Left forelimb (tissue), 1 donor: Measurements from ENCODE around the gene SYCP2L.
"Not testable (repeated sequence)": the region's sequence is repeated elsewhere in the genome, so short reads cannot be mapped to it uniquely, and the experiment has no call there.

Source experiments
- DNase-seq: peaks from one replicate; pipeline ENCODE4 v3.0.0-alpha.2; 2018; ENCODE audit warnings: low spot score

SYCP2L gene

DNA sequence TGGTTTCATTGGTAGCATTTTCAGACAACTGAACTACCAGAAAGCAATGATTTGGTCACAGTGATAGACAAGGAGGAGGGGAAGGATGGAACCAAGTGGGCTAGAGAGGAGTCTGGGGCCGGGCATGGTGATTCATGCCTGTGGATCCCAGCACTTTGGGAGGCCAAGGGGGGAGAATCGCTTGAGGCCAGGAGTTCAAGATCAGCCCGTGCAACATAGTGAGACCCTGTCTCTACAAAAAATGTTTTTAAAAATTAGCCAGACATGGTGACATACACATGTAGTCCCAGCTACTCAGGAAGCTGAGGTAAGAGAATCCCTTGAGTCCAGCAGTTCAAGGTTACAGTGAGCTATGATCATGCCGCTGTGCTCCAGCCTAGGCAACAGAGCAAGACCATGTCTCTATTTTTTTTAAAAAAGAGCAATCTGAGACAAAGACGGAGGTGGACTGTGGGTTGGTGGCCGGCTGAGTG lies 70.6 kb downstream of the SYCP2L start:
- no peak for DNase-seq

DNA sequence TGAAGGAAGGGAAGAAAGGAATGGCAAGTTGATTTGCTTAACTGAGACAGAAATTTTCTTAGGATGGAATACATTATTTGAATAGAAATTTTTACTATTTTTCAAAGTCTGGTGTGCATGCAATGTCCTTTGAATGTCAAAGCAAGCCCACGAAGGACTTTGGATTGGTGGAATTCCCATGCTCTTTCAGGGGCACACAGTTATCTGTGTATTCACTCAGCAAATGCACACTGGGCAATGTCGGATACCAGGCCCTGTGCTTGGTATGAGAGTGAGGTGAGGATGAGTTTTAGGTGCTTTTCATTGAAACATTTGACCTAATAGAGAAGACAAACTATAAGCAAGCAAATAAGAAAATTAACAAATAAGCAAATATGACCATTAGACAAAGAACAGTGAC lies 73.3 kb downstream of the SYCP2L start:
- DNase-seq: no peak

DNA sequence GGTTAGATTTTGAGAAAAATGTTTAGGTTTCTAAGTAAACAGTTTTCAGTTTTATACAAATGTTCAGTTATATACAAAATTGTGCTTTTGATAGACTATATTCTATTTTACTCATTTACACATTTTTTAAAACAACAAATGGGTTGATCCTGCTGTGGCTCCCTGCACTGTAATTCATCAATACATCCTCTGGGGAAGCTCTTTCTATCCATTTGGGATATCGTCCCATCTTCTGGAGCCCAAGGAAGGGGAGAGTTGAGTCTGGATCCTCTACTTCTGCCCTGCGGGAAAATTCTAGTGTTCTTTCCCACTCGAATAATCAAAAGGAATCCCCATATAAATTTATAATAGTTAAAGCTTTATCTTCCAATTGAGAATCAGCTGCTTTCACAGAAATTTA lies 75.0 kb downstream of the SYCP2L start:
- no peak for DNase-seq

DNA sequence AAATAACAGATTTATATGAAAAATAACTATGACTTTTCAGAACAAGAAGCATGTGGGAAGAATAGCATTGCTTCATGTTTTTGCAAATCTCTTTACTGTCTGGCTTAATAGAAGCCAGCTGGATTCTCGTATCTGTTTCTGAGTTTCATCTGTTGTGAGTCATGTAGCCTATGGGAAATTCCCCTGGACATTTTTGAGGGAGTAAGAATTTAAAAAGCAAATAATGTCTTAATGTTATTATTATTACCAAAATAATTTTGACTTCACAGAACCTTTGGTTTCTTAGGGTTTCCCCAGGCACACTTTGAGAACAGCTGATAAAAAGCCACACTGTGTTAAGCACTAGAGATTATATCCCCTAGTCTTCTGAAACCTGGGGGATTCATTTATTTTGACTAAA lies 75.8 kb downstream of the SYCP2L start:
- DNase-seq: no peak

DNA sequence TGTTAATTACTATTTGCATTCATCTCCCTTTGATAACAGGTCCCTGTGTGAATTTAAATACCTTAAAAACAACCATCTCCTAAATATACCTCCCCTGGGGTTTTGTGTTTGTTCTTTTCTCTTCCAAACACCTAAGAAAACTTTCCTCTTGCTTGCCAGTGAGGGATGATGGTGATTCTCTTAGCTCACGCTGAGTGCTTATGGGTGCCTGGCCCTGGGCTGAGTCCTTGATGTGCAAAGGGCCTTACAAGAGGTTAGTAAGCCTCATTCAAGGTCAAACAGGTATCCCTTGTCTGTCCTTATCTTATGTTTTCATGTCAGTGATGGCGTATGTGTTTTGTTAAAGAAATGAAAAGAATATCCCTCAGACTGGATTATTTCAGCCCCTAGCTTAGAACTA lies 76.3 kb downstream of the SYCP2L start:
- no peak for DNase-seq

DNA sequence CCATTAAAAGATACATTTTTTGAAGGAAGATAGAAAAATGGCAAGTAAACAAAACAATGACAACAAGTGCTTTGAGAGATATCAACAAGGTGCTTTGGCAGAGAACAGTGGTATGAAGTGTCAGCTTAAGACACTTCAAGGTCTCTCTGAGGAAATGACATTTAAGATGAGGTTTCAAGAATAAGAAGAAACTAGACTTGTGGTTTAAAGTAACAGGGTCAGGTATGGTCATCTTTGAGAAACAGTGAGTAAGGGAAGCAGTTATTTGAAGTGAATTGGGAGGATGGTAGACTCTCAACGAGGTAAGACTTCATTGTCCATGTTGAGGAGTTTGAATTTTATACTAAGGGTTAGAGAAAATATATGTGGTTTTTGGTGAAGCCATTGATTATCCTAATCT lies 77.8 kb downstream of the SYCP2L start:
- DNase-seq: no peak

DNA sequence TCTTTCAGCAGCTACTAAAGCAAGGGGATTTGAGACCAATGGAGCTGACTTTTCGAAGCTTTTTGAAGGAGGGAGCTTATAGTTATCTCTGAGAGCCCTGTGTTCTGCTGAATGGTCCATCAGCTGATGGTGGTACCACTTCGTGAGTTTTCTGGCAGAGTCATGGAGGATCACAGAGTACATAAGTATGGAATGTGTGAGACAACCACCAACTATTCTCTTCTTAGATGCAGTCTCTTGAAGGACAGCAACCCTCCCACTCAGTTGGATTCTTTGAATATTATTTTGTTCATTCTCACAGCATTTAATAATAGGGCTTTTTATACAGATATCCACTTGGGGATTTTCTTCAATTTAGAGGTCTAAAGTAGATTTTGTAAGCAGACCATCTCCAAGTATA lies 81.9 kb downstream of the SYCP2L start:
- DNase-seq: no peak

DNA sequence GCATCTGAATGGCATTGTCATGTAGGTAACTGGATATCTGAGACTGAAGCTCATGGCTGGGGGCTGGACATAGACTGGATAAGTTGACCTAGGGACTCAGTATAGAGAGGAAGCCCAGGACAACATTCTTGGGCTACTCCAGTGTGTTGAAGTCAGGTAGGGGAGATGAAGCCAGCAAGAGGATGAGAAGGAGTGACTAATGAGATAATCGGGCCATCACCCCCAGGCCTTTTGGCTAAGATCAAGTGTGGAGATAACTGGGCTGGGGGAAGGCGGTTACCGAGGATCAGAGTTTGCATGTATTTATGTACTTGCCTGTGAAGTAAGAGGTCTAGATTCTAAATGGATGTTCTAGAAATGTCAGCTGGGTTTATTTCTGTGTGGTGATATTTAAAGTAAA lies 83.9 kb downstream of the SYCP2L start:
- no peak for DNase-seq

DNA sequence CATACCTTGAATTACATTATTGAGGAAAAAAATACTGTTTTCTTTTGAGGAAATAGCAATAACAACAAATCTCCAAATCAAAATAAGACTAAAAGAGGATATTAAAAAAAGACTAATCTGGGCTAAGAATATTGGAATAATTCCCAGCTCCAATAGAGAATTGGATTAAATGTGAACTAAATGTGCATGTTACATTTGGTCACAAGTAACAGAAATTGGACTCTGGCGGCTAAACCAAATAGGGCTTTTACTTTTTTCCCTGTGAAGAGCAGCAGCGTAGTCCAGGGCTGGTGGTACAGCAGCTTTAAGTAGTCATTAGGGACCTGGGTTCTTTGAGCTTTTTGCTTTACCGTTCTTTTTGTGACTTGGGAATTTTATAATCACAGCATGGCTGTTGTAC lies 85.3 kb downstream of the SYCP2L start:
- DNase-seq: no peak

DNA sequence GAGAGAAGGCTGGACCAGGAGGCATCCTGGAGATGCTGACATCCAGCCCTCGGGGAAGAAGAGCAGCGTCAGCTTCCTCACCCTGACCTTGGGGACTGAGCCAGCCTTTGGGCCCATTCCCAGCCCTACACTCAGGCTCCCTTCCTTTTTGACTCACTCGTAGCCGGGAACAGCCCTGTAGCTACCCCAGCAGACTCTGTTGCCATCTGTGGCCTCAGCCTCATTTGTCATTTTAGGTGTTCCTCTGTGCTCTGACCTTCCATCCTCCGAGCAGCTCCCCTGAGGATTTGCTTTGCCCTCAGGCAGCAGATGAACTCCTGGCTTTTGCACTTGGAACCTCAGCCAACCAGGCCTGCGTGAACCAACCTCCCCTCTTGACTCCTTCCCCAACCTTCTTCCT lies 89.7 kb downstream of the SYCP2L start:
- DNase-seq: no peak

DNA sequence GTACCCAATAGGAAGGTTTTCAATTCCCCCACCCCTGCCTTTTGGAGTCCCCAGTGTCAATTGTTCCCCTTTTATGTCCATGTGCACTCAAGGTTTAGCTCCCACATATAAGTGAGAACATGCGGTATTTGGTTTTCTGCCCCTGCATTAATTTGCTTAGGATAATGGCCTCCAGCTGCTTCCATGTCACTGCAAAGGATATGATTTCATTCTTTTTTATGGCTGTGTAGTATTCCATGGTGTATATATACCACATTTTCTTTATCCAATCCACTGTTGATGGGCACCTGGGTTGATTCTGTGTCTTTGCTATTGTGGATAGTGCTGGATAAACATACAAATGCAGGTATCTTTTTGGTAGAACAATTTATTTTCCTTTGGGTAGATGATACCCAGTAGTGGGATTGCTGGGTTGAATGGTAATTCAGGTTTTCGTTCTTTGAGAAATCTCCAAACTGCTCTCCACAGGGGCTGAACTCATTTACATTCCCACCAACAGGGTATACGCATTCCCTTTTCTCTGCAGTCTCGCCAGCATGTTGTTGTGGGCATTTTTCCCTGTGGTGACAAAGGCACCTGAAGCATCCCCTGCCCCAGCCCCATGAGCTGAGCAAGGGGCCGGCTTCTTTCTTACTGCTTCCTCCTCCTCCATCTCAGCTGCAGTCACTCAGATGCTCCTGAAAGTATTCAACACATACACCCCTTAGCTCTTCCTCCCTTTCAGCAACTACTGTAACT lies 90.5 kb downstream of the SYCP2L start:
- DNase-seq: no peak

DNA sequence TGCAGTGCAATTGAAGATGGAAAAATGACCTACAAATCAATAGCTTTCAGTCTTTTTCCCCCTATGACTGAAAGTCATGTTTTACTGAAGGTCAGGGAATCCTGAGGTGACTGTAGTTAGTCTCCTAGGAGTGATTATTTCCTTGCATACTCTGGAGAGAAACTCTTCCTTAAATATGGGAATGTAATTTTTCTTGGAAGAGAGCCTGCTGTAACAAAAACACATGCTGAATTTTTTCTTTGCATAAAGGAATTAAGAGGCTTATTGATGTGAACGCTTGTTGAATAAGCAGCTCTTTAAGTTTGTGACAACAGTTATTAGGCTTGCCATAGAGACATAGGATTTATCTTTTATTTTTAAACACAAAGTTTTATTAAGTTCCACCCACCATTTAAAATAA lies 92.8 kb downstream of the SYCP2L start:
- DNase-seq: no peak

DNA sequence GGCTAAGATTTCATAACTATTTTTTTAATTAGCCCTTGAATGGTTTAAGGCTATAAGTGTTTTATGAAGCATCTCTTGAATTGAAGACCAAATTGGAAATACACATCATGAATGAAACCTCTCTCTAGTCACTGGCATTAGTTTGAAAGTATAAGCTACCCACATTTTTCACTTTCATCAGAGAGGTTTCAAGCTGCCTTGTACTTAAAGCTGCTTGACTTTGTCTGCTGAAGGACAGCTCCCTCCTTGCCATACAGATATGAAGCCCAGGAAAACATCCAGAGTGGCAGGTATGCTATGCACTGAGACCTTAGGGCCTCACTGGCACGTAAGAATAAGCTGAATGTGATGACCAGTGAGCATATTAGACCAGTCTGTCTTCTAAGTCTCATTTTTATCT lies 94.6 kb downstream of the SYCP2L start:
- DNase-seq: no peak

DNA sequence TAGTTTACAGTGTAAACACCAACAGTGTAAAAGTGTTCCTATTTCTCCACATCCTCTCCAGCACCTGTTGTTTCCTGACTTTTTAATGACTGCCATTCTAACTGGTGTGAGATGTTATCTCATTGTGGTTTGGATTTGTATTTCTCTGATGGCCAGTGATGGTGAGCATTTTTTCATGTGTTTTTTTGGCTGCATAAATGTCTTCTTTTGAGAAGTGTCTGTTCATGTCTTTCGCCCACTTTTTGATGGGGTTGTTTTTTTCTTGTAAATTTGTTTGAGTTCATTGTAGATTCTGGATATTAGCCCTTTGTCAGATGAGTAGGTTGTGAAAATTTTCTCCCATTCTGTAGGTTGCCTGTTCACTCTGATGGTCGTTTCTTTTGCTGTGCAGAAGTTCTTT lies 98.1 kb downstream of the SYCP2L start:
- DNase-seq: not testable (repeated sequence)

DNA sequence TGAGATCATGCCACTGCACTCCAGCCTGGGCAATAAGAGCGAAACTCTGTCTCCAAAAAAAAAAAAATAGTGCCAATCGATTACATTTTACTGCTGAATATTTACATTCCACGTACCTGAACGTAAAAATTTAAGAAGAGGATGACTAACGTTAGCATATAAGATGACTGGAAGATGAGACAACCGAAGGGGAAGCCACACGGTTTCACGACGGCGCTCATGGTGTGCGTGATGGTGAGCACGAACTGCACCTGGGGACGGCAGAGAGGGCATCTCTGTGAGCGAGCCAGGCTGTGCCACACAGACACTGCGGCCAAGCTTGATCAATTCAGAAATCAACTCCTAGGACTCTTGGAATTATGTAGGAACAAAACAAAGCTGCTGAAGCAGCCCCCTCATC lies 102.7 kb downstream of the SYCP2L start:
- no peak for DNase-seq

DNA sequence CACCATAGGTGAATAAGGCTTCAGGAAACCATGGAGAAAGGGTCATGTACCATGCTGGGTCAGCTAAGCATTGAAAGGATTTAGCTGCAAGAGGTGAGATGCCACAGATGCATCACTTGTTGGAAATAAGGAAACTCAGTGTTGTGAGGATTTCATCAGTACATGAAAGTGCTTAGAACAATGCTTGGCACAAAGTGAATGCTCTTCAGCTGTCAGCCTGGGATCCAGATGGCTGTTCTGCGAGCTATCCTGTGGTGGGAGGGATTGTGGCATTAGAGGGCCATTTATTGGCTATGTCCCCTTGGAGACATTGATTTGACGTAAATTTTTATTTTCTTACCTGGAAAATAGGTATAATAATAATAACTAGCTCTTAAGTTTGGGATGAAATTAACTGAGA lies 104.3 kb downstream of the SYCP2L start:
- no peak for DNase-seq

DNA sequence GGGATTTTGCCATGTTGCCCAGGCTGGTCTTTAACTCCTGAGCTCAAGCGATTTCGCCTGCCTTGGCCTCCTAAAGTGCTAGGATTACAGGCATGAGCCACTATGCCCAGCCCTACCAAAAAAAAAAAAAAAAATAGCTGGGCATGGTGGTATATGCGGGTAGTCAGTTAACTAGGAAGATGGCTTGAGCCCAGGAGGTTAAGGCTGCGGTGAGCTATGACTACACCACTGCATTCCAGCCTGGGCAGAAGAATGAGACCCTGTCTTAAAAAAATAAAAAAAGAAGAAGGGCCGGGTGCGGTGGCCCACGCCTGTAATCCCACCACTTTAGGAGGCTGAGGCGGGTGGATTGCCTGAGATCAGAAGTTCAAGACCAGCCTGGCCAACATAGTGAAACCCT lies 107.0 kb downstream of the SYCP2L start:
- no peak for DNase-seq

DNA sequence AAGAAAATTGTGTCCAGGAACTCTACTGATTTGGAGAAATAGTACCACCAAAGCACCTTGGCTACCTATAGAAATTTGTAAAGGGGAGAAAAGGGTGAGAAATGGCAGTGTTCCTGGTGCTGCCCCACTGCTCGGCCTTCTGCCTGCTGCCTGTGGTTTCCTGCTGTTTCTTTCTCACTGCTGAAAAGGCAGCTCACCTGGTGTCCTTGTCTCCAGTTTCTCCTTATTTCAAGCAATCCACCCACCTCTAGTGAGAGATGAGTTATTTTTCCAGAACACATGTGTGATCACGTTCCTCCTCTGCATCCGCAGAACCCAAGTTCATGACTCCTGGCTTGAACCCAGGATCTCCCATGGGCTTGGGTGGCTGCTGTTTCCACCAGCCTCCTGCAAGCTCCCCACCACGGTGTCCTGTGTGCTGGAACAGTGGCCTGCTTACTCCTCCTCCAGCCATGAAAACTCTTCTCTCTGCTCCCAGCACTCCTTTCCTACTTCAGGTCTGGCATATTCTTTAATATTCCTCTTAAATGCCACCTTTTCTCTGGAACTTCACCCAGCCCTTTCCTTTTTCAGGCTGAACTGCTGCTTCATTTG lies 108.4 kb downstream of the SYCP2L start:
- no peak for DNase-seq

DNA sequence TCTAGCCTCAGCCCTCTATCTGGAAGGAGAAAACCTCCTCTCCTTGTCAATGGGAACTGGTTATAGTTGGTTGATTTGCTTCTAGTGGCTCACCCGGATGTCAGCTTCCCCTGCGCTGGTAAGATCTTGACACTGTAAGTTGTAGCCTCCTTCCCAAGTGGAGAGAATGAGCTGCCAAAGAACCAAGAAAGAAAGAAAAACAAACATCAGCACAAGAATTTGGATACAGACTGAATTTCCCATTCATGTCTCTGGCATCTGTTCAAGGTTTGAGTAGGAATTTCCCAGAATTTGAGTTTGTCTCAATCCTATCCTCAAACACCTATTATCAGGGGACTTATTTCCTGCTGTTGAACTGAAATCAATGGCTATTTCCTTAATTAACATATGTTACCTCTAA lies 113.1 kb downstream of the SYCP2L start:
- no peak for DNase-seq

DNA sequence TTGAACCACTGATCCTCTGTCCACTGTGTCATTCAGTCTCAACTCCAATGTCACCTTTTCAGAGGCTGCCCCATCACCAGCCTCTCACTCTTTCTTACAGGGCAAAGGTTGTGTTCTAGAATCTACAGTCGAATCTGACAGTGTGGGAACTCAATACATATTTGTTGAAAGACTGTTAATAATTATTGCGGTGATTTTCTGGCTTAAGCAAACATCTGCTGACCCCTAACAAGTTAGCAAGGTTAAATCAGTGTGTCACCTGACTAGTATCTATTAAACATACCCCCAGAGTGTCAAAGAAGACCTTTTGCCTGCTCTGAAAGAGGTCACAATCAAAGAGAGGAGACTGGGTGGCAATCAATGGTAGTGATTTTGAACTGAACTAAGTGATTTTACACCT lies 115.3 kb downstream of the SYCP2L start:
- DNase-seq: no peak

DNA sequence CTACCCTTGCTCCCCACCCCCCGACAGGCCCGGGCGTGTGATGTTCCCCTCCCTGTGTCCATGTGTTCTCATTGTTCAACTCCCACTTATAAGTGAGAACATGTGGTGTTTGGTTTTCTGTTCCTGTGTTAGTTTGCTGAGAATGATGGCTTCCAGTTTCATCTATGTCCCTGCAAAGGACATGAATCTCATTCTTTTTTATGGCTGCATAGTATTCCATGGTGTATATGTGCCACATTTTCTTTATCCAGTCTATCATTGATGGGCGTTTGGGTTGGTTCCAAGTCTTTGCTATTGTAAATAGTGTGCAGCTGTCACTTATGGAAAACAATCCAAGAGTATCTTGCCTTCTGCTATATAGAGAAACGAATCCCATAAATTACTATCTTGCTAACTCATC lies 116.4 kb downstream of the SYCP2L start:
- not testable (repeated sequence) for DNase-seq

DNA sequence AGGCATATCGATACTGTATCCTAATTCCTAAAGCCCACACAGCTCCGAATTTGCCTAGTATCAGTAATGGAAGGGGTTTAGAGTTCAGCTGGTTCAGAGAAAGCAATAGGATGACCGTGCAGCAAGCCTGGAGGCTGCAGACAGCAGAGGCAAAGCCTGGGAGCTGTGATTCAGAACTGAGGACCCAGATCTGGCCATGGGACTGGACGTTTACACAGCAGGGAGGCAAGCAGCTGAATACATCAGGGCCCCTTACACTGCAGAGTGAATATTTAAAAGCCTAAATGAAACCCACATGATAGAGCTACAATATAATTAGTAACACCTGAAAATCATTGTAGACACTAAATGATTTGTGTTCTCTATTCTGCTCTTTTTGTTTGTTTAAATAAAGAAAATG lies 119.2 kb downstream of the SYCP2L start:
- no peak for DNase-seq

DNA sequence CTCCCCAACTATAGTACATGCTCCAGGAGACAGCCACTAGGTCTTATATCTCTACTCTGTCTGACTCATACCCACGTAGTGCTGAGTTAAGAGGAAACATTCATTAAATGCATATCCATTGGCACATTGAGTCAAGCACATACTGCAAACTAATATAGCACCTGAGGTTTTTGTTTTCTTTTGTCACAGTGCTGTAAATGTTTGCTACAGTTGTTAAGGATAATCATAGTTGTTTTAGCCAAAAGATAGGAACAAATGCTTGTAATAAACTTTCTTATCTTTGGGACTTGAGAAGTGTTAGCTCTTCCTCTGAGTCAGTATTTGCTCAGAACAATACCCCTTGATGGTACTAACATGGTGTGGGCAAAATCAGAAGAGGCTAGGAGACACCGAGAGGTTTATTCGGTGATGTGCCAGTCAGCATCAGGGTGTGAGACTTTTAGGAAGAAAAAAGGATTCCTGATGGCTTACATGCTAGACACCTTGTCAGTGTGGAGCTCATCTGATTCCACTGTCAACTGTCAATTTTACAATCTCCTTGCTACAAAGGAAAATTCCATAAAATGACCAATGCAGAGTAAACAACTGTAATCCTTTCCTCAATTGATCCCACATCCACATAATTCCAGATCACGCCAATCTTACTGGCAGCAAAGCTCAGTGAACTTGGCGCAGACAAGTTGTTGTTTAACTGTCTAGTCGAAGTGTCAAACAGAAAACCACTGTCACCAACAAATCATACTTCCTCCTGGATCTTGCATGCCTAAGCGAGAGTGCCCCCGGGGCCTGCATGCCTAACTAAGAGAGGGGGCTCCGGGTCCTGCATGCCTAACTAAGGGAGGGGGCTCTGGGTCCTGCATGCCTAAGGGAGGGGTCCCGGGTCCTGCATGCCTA lies 121.1 kb downstream of the SYCP2L start:
- DNase-seq: no peak
